MM.1S (cell line): ENCODE data around the gene EEF2K.

Source experiments
- EZH2 ChIP-seq: fragments of 300-600 bp; sonication (generic); optimal IDR thresholded peaks from 2 replicates; pipeline ENCODE3; 2017; ENCODE audit warnings: low read depth, mild to moderate bottlenecking, antibody characterized with exemption, low read length, mixed read lengths
- TF ChIP-seq, protein P1 (sequence below): fragments of 300-600 bp; sonication (generic); IDR thresholded peaks from 2 replicates; pipeline ENCODE4 v1.5.1; 2016; ENCODE audit warnings: antibody characterized with exemption, low read length, mixed read lengths

DNA sequence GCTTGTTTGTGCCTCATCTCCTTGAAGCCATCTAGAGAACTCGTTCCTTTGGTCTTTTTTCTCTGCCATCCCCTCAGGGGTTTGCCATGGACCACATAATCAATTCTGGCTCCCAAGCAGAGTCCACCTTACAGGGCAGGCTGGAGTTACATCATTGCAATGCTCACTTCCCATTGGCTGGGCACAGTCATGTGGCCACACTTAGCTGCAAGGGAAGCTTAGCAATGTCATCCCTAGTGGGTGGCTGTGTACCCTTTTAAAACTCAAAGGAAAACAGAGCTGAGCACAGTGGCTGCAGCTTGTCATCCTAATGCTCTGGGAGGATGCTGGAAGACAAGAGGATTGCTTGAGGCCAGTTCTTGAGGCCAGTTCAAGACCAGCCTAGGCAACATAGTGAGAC, 49.3 kb downstream of the EEF2K start:
- TF ChIP-seq EZH2, result no peak
- TF ChIP-seq, protein P1, sequence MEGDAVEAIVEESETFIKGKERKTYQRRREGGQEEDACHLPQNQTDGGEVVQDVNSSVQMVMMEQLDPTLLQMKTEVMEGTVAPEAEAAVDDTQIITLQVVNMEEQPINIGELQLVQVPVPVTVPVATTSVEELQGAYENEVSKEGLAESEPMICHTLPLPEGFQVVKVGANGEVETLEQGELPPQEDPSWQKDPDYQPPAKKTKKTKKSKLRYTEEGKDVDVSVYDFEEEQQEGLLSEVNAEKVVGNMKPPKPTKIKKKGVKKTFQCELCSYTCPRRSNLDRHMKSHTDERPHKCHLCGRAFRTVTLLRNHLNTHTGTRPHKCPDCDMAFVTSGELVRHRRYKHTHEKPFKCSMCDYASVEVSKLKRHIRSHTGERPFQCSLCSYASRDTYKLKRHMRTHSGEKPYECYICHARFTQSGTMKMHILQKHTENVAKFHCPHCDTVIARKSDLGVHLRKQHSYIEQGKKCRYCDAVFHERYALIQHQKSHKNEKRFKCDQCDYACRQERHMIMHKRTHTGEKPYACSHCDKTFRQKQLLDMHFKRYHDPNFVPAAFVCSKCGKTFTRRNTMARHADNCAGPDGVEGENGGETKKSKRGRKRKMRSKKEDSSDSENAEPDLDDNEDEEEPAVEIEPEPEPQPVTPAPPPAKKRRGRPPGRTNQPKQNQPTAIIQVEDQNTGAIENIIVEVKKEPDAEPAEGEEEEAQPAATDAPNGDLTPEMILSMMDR, result no peak
